HK-2 (cell line): ENCODE data around the gene JPH2.
"Not testable (repeated sequence)": the region's sequence is repeated elsewhere in the genome, so short reads cannot be mapped to it uniquely, and the experiment has no call there.

Source experiments
- DNase-seq: peaks from one replicate; pipeline ENCODE4 v3.0.0-alpha.2; 2018; ENCODE audit not compliant: unreplicated experiment

The JPH2 gene

DNA sequence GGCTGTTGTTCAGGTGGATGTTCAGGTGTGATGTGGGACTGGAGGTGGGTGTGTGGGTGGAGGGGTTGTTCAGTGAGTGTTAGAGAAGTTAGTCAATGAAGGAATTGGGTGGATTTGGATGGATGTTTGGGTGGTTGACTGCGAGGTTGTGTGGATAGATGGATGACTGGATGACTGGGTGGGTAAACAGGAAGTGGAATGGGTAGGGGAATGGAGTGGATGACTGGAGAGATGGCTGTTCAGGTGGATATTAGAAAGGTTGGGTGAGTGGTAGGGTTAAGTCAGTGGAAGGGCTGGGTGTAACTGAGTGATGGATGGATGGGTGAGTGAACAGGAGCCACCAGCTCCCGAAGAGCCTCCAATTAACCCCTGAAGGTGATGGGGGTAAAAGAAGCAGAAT is 27.9 kb downstream of the JPH2 start:
- DNase-seq = no peak

DNA sequence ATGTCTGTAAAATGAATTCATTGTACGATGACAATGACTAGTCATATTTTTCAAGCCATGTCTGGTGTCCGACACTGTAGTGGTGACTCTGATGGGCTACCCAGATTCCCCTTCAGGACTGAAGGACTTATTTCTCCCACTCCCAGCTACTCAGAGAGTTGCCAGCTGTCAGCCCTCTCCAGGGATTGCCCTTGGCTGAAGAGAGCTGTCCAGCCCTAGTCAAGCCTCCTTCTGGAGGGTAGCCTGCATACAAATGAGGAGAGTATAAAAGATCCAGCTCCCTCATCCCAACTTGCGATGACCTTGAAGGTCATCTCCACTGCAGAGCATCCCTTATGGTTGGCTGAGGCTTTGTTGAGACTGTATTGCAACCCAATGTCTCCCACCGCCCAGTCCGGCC is 29.9 kb downstream of the JPH2 start:
- no peak for DNase-seq

DNA sequence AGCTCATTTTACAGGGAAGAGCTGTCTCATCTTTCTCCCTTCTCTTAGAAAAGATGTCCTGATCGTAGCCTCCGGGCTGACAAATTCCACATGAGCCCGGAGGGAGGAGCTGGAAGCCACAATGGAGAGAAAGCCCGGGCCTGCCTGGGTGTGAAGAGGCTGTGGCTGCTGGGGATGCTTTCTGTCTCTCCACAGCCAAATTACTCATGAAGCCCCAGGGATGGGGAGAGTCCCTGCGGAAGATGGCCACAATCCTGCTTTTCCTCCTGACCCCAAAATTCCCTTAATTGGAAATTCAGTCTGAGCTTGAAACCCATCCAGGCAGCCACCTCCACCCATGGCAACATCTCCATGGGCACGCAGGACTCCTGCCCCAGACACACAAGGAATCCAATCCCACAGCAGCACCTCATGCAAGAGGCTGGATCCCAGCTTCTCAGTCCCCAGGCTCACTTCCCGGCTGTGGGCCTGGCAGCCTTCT is 32.4 kb downstream of the JPH2 start:
- no peak for DNase-seq

DNA sequence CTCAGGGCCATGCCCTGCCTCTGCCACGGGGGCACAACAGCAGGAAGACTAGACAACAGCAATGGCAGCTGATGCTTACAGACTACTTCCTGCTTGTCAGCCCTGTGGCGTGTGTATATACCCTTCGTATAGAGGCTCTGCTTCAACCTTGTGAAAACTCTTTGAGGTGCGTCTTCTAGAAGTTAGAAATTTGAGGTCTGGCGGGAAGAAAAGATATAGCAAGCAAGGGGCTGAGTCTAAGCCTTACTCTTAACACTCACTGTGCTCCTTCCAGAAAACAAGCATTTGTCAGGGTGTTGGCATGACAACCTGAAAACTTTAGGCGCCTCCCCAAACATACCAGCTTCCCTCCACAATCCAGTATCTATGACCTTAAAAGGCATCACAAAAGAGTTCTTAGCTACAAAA is 33.3 kb downstream of the JPH2 start:
- no peak for DNase-seq

DNA sequence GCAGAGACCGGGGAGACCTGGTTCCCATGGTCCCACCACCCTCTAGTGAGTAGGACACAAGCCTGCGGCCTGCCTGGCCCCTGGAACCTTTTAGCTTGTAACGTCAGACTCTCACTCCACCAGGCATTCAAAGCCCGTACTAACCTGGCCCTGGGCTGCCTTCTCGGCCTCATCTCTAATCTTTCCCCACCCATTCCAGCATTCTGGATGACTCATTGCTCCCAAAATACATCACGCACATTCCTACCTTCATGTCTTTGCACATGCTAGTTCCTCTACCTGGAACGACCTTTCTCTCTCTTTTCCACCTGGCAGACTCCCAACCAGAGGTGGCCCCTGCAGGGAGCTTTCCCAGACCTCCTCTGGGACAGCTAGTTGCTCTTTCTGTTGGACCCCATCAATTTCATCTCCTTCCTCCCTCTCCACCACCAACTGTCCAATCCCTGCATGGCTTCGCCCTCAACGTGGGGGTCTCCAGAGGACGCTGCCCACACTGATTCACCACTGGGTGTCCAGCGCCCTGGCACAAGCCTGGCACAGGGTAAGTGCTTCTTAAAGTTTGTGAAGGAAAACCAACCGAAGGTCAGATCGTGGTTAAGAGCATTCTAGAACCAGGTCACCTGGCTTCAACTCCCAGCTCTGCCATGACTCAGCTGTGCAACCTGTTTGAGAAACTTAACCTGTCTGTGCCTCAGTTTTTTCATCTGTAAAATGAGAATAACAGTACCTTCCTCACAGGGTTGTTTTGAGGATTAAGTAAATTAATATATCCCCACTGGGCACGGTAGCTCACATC is 35.2 kb downstream of the JPH2 start:
- DNase-seq = no peak

DNA sequence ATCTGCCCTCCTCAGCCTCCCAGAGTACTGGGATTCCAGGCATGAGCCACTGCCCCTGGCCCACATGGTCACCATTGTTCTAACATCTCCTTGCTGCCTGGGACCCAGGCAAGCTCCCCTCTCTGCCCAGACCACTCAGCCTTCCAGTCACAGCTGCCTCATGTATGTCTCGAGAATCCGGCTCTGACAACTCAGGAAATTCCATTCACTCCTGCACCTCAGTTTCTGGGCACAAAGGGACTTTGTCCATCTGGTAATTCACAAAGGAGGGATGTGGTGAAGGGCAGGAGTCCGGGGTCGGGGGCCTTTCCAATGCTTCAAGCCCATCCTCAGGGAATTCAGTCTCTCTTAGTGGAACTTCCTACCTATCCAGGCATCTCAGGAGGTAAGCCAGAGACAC is 40.7 kb downstream of the JPH2 start:
- DNase-seq = no peak

DNA sequence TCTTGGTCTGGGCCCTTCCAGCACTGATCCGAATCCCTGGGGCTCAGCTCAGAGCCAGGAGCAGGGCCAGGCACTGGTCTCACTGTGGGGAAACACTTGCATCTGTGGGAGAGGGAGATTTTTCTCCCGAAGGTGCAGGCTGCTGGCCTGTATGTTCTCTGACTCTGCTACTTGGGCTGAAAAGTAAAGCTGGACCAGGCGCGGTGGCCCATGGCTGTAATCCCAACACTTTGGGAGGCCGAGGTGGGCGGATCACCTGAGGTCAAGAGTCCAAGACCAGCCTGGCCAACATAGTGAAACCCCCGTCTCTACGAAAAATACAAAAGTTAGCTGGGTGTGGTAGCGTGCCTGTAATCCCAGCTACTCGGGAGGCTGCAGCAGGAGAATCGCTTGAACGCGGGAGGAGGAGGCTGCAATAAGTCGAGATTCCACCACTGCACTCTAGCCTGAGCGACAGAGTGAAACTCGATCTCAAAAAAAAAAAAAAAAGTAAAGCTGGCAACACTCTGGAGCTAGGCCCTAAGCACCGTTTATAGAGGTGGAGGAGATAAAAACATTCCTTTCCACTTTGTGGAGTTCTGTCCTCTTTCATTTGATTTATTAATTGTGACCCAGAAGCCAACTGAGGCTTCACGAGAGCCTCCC is 41.7 kb downstream of the JPH2 start:
- no peak for DNase-seq

DNA sequence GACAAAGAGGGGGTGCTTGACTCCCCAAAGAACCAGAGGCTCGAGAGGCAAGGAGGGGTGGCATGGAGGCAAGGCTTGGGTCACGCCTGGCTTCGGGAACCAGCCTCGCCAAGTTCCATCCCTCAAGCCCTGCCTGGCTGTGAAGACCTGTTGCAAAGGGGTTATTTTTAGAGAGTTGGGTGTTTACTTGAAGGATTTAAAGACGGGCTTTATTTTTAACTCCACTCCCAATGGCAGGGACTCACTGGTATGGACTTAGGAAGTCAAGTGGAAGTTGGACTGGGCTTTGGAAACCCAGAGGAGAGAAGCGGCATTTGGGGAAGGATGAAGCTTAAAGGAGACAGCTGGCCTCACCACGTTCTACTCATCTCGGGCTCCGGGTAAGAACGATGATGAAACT is 43.1 kb downstream of the JPH2 start:
- DNase-seq = no peak

DNA sequence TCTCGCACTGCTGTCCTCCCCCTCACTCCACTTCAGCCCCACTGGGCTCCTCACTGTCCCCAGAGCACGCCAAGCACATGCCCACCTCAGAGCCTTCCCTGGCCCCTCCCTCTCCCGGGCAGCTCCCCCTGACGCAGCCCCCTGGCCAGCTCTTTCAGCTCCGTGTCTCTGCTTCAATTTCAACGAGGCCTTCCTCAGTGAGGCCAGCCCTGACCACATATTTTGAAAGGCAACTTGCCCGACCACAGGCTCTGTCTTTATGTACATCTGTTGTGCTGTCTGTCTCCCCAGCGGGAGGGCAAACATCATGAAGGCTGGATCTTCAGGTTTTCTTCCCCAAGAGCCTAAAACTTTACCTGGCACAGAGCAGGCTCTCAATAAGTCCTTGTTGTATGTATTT is 44.6 kb downstream of the JPH2 start:
- no peak for DNase-seq

DNA sequence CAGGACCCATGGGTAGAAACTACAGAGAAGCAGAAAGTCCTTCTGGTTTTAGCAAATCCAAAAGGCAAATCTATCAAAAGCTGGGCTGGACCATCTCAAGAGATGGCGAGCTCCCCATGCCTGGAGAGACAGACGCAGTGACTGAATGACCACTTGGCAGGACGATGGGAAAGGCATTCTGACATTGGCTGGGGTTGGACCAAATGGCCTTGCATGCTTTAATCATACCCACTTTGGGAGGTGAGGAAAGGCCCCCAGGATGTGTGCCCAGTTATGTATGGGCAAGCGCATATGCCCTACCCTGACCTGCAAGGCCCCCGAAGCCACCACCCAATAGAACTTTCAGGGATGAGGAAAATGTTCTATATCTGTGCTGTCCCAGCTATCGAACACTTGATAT is 45.1 kb downstream of the JPH2 start:
- DNase-seq = no peak

DNA sequence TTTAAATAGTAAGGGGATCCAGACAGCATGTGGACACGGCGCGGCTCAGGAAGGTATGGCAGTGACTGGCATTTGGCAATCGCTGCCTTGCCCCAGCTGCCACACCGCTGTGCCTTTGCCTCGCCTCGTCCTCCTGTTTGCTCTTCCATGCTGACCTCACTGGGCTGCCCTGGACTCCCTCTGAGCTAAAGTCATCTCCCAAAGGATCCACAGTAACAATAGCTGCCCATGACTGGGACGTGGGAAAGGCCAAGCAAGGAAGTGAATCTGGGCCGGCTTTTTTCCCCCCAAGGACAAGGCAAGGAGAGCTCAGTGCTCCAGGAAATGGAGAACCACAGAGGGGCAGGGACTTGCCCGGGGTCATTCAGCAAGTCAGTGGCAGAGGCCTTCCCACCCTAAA is 48.1 kb downstream of the JPH2 start:
- DNase-seq = no peak

DNA sequence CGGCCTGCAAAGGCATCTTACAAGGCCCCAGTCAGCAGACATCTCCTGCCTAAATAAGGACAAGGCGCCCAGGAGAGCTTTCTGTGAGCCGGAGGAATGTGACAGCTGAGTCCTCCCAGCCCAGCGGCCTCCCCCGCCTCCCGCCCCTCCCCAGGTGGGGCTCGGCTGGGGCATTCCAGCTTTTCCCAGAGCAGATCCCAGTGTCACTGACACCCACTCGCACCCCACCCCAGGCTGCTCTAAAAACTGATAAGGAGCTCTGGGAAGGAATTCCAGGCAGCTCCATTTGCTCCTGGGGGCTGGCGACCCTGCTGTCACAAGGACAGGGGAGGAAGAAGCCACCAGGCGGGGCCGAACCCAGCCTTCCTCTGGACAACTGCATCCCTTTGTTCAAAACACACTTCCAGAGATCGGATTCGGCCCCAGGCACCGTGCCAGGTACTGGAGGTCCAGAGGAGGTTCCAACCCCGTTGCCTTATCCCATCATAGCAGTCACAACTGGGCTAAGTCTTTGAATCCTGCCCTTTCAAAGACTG is 49.7 kb downstream of the JPH2 start:
- no peak for DNase-seq

DNA sequence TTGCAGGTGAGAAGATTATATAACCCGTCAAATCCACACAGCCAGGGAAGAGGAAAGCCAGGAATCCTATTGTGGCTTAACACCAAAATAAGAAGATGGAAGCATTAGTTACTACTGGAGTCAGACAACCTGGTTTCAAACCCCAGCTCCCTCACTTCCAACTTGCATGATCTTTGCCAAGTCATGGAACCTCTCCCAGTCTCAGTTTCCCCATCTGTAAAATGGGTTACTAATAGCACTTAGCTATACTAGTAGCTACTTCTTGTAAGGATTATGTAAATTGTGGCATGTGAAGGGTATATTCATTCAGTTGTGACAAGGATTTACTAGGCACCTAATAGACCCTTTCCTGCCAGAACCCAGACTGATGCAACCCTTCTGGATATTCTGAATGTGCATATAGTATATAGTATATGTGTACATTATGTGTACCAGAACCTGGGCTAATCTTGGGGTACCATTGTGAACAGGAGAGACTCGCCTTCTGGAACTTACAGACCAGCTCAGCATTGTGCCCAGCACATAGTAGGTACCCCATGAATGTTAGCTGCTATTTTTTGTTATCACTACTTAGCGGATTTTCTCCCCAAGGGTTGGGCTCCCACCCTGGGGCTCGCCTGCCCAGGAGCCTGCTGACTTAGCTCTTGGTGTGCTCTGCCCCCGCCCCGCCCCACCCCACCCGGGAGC is 50.3 kb downstream of the JPH2 start:
- no peak for DNase-seq

DNA sequence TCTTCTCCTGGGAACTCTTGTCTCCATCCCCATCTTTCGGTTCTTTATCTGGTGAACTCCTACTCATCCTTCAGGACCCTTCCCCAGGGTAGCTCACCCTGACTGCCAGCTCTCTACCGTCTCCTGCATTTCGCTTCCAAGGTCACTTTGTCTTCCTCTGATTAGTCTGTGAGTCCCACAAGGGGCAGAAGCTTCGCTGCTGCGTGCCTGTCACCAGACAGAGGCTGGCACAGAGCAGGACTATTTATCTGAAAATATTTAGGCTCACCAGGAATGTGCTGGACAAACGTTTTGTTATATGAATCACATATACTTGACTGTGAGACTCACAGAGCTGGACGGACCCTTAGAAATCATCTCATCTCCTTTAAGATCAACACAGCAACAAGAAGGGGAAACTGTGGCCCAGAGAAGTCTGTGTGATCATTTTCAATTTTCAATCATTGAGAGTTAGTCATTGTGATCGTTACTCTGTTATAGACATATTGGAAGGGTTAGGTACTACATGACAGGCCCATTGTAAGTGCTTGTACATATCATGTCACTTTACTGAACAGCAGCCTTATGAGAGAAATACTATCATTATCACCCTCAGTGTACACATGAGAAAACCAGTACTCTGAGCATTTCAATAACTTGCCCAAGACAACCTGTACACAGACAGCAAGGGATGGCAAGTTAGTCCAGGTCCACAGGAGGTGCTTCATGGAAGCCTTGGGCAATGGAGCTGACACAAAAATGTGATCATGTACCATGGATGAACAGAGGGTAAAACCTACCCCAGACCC is 51.4 kb downstream of the JPH2 start:
- no peak for DNase-seq

DNA sequence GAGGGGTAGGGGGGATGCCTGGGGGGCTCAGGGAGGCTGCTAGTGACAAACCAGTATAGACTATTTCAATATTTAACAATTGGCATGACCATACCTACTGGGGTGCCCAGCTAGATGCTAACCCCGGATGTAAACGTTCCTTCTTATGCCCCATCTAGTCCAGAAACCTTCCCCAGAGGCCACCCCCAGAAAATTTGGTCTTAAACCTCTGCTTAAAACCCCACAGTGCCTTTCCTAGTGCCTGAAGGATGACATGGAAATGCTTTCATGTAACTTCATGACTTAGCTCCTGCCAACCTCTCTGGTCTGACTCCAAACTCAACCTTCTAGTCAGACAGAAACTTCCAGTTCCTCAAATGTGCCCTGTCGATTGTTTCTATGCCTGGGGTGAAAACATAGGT is 52.0 kb downstream of the JPH2 start:
- DNase-seq = no peak

DNA sequence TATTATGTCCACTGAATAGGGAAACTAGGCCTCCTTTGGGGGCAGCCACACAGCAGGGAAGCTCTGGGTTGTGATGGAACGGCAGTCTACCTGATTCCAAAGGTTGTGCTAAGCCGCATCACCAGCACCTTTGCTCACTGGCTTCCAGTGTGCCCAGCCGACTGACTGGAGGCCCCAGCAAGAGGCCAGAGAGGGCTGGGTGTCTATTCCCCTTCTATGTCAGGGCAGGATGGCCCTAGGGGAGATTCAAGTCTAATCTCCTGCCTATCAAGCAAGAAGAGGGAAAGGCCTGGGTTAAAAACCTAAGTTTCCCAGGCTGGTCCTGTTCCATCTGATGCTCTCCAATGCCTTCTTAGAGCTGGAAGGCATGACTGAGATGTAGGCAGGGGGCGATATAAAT is 53.6 kb downstream of the JPH2 start:
- no peak for DNase-seq

DNA sequence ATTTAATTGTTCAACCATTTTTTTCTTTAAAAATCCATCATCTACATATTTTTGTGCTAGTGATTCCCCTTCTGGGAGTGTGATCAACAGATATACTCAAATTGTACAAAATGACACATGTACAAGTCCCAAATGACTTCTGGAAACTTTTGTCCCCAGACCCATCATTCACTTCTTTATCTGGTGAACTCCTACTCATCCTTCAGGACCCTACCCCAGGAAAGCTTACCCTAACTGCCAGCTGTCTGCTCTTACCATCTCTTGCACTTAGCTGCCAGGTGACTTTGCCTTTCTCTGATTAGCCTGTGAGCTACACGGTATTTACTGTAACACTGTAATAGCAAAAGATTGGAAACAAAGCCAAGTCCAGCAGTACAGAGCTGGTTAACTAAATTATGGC is 55.3 kb downstream of the JPH2 start:
- no peak for DNase-seq

DNA sequence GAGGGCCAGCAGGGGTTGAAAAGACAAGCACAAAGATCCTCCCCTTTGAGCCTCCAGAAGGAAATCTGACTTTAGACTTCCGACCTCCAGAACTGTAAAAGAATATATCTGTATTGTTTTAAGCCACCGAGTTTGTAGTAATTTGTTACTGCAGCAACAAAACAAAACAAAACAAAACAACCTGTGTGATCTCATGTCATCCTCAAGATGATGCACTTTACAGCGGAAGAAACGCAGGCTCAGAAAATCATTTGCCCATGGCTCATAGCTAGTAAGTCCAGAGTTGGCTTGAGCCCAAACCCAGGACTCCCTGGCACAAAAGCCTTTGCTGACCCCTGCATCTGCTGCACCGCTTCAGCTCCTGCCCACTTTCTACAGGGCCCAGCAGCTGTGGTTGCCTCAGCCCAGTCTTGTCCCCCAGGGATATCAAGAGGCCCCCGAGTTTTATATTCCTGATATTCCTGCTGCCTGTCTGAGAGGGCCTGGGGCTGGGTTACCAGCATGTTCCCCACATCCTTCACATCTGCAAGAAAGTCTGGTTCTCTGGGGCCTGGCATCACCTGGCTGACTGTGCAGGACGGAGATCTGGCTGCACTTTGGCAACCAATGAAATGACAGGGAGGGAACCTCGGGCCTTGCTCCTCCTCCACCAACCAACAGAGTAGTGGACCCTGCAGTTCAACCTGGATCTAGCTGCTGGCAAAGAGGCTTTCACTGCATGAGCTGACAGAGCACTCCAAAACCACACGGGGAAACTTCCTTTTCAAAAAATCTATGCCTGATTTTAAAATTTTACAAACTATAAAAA is 56.9 kb downstream of the JPH2 start:
- no peak for DNase-seq

DNA sequence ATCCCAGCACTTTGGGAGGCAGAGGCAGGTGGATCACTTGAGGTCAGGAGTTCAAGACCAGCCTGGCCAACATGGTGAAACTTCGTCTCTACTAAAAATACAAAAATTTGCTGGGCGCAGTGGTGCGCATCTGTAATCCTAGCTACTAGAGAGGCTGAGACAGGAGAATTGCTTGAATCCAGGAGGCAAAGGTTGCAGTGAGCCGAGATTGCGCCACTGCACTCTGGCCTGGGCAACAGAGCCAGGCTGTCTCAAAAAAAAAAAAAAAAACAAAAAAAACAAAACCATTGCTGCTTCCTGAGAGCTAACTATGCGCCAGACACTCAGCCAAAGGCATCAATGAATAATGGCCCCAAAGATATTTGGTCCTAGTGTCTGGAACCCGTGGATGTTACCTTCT is 57.7 kb downstream of the JPH2 start:
- DNase-seq = not testable (repeated sequence)

DNA sequence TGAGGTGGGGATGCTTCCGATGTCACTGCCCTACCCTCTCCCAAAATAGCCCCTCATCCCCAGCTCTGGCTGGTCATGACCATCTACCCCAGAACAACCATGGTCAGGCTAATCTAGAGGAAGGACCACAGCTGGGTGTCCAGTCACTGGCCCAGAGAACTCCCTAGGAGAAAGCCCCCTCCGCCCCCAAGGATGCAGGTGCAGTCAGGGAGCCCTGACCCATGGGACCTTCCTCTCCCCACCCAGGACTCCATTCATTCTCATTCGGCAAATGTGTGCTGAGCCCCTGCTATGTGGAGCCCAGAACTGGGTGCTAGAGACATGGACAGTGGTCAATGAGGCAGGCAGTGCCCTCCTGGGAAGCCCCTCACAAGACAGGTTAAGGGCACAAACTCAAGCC is 60.5 kb downstream of the JPH2 start:
- no peak for DNase-seq
